Liver (tissue), 3 donors: ENCODE results near the gene ECM2.

Source experiments
- ATF3 ChIP-seq: IDR thresholded peaks from 2 replicates; pipeline ENCODE4 v1.6.1; 2016; ENCODE audit warnings: antibody characterized with exemption
- CTCF ChIP-seq: fragments of 150-350 bp; IDR thresholded peaks from 2 replicates; pipeline ENCODE4 v1.5.1; 2017; ENCODE audit warnings: improper control_type of control experiment, low read depth, low read length; ENCODE audit not compliant: missing input control
- EGR1 ChIP-seq, 2 donors: IDR thresholded peaks; 2 replicates each; pipeline ENCODE4 v1.6.1; 2016 to 2018; ENCODE audit warnings: antibody characterized with exemption in 2 of 2, low read depth in 2 of 2
- FOXA1 ChIP-seq: IDR thresholded peaks from 2 replicates; pipeline ENCODE4 v1.6.1; 2016; ENCODE audit warnings: antibody characterized with exemption
- GABPA ChIP-seq, 2 donors: IDR thresholded peaks in 1 of 2; conservative IDR thresholded peaks in 1 of 2; 2 replicates each; pipeline ENCODE4 v1.6.1; 2016; ENCODE audit warnings: antibody characterized with exemption in 2 of 2, mild to moderate bottlenecking in 1 of 2, moderate library complexity in 1 of 2
- JUND ChIP-seq, 2 donors: IDR thresholded peaks; 2 replicates each; pipeline ENCODE4 v1.6.1; 2016; ENCODE audit warnings: antibody characterized with exemption in 2 of 2
- MAX ChIP-seq: IDR thresholded peaks from 2 replicates; pipeline ENCODE4 v1.6.1; 2016; ENCODE audit warnings: antibody characterized with exemption
- RAD21 ChIP-seq, 2 donors: IDR thresholded peaks; 2 replicates each; pipeline ENCODE4 v1.6.1; 2016; ENCODE audit warnings: antibody characterized with exemption in 2 of 2, mild to moderate bottlenecking in 2 of 2
- REST ChIP-seq: IDR thresholded peaks from 2 replicates; pipeline ENCODE4 v1.6.1; 2016; ENCODE audit warnings: antibody characterized with exemption, mild to moderate bottlenecking
- RXRA ChIP-seq, 2 donors: IDR thresholded peaks; 2 replicates each; pipeline ENCODE4 v1.6.1; 2017 to 2018; ENCODE audit warnings: antibody characterized with exemption in 2 of 2, mild to moderate bottlenecking in 1 of 2
- SP1 ChIP-seq: IDR thresholded peaks from 2 replicates; pipeline ENCODE4 v1.6.1; 2018; ENCODE audit warnings: antibody characterized with exemption, mild to moderate bottlenecking
- TAF1 ChIP-seq: conservative IDR thresholded peaks from 2 replicates; pipeline ENCODE4 v1.6.1; 2016; ENCODE audit warnings: antibody characterized with exemption, mild to moderate bottlenecking
- YY1 ChIP-seq: IDR thresholded peaks from 2 replicates; pipeline ENCODE4 v1.6.1; 2016; ENCODE audit warnings: antibody characterized with exemption, mild to moderate bottlenecking
- ZBTB33 ChIP-seq: IDR thresholded peaks from 2 replicates; pipeline ENCODE4 v1.6.1; 2016; ENCODE audit warnings: antibody characterized with exemption
- donor health status: healthy.
- donor health status: healthy.

- TF ChIP-seq CTCF (no peak), REST (no peak), JUND (IDR thresholded peaks at IDR 0.05) (no peak), RAD21 (IDR thresholded peaks at IDR 0.05) (no peak), EGR1 (IDR thresholded peaks at IDR 0.05; ENCODE audit: low read depth in 2 of 2) (no peak), GABPA (IDR thresholded peaks at IDR 0.05 in 1 of 2, conservative IDR thresholded peaks at IDR 0.05 in 1 of 2) (no peak), TAF1 (no peak), MAX (no peak), ATF3 (no peak), RXRA (IDR thresholded peaks at IDR 0.05) (no peak), YY1 (no peak), ZBTB33 (no peak), SP1 (no peak), FOXA1 (no peak)
These were observed 26.7 kb downstream of the ECM2 start for GRCh38 chr9:92509050-92509449.
